Stimulated activated CD4-positive, alpha-beta T cell treated with anti-CD3 and anti-CD28 coated beads, Interleukin-12 subunit alpha, Interleukin-12 subunit beta, amount 100 ng/mL, for 24 hours (primary cell): ENCODE measurements around the gene KRT4.
"Not testable (repeated sequence)": the region's sequence is repeated elsewhere in the genome, so short reads cannot be mapped to it uniquely, and the experiment has no call there.

Source experiments
- DNase-seq, 2 experiments: peaks; one replicate each; pipeline ENCODE4 v3.0.0-alpha.2; 2020; ENCODE audit warnings: low read depth in 2 of 2

The KRT4 gene

DNA sequence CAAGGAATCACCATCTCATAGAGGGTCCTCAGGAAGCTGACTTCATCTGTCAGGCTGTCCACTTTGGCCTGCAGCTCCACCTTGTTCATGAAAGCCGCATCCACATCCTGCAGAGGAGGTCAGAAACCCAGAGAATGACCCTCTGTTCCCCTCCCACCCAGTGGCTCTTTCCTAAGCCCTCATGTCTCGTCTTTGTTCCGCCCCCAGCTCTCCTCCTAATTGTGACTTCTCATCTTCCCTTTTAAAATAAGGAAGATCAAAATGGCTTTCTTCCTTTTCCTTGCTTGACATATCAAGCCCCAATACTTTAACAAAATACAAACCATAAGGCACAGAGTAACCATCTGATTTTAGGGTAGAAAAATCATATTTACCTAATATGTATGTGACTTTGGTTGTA is 41.1 kb downstream of the KRT4 start:
- no peak for DNase-seq

DNA sequence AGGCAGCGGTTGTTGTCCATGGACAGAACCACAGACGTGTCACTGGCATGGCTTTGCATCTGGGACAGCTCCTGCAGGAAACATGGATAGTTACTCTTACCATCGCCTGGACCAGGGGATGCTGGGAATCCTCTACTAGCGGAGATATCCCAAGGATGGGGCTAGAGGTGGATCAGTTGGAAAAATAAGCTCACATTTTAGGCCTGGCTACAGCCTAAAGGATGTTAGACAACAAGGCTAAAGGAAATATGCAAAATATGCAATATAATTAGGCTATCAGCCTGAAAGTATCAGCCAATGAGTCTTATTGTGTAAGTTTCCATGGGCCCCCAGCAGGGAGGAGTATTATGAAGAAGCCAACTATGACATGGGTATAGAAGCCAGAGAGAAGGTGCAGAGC is 41.7 kb downstream of the KRT4 start:
- DNase-seq, result no peak

DNA sequence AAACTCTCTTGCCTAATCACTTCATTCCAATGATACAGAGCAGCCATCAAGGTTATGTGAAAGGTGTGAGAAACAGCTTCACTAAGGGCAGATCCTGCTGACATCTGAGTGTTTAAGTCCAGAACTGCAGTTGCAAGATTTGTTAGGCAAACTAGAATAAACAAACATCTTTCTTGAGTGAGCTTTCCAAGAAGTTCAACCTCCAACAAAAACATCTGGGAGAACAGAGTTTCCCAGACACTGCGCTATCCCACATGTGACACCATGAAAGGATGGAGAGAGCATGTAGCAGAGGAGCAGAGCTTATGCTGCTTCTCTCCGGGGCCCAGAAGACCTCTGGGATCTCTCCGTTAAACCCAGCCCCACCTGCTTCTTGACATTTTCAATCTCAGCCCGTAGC is 42.4 kb downstream of the KRT4 start:
- DNase-seq, result no peak

DNA sequence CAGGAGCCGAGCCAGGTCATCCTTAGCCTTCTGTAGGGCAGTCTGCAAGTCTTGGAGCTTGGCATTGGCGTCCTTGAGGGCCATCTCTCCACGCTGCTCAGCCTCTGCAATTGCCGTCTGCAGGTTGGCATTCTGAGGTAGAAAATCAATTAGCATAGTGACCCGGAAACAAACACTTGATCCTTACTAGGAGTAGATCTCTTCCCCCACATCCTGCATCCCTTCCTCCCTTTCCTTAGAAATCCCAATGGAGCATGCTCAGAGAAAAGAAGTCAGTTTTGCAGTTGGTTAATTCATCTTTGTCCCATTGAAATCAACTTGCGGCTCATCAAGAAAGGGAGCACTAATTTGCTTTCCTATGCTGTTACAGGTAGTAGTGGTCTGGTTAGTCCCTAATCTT is 42.8 kb downstream of the KRT4 start:
- DNase-seq, result no peak

DNA sequence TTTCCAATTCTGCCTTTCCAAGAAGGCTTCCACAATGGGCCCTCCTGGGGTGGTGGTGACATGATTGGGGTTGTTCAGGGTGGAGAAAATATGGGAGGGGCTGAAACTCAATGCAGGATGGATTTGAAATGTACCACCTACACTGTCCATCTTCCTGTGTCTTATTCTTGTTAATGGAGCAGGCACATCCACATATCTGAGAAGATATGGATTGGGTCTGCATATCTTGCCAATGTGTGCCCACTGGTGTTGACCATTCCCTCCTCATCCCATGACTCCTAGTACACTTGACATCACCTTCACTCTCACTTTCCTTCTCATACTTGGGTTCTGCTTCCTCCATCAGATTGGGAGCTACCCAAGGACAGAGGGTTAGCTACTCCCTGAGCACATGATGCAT is 44.0 kb downstream of the KRT4 start:
- no peak for DNase-seq

DNA sequence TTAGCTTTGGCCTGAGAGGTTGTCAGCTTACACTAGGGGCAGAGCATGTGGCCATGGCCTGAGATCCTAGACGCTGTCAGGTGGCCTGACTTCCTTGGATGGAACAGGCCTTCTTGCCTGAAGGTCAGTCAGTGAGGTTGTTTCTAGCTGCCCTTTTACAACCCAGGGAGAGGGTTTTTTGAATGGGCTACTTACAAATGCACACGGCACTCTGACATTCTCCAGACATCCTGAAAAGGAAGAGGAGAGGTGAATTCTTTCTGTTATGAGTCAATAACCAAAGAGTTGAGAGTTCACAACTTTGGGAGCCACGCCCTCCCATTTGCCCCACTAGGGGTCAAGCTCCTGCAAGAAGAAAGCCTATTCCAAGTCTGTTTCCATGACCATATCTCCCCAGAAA is 44.6 kb downstream of the KRT4 start:
- no peak for DNase-seq

DNA sequence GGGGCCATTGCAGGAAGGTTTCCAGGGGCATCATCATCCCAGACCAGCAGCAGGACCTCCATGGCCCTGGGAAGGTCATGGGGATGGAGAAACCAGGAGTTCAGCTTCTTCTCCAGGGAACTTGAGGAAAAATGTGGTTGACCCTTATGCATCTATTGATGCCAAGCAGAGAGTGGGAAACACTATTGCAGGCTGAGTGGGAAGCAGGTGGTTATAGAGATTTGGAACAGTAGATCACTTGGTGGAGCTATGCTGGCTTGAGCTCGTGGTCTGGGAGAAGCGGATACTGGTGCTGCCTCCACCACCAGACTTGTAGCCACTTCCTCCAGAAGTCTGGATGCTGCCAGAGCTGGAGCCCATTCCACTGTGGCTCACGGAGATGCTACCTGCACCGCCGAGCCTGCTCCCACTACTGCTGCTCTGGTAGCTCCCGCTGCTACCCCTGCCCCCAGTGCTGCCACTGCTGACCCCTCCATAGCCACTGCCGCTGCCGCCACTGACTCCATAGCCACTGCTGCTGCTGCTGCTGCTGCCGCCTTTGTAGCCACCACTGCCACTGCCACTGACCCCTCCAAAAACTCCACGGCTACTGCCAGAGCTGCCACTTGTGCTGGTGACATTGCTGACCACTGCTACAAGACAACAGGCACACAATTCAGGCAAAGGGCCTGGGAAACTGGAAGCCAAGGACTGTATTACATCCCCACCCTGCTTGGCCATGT is 45.3 kb downstream of the KRT4 start:
- DNase-seq, result no peak

DNA sequence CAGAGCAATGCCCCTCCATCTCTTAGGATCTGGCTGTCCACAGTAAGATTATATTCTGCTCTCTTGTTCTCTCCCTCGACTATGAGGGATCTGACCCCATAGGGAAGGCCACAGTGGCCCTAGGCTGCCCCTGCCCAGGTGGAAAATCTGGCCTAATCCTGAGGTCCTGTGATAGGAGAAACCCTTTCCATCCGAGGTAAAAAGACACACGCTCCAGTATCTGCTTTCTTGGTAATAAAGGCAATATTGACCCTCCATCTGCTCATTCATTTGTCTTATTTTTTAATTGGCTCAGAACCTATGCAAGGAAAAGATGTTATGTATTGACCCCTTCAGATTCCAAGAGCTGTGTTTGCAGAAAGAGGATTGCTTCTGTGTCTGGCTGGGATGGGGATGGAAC is 46.5 kb downstream of the KRT4 start:
- no peak for DNase-seq

DNA sequence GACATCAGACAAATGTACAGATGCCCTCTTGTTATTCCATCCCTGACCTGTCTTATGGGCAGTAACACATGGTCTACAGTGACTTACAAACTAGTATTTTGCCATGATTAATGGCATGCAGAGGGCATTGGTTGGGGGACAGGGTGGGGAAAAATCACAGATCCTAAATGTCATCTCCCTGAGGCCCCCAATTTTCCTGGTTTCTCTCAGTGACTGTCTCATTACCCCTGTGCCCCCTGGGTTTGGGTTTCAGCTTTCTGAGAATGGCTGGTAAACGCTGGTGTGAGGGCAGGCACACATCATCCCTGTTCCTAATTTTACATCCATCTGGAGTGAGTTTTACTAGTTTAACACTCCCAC is 46.9 kb downstream of the KRT4 start:
- DNase-seq, result no peak

DNA sequence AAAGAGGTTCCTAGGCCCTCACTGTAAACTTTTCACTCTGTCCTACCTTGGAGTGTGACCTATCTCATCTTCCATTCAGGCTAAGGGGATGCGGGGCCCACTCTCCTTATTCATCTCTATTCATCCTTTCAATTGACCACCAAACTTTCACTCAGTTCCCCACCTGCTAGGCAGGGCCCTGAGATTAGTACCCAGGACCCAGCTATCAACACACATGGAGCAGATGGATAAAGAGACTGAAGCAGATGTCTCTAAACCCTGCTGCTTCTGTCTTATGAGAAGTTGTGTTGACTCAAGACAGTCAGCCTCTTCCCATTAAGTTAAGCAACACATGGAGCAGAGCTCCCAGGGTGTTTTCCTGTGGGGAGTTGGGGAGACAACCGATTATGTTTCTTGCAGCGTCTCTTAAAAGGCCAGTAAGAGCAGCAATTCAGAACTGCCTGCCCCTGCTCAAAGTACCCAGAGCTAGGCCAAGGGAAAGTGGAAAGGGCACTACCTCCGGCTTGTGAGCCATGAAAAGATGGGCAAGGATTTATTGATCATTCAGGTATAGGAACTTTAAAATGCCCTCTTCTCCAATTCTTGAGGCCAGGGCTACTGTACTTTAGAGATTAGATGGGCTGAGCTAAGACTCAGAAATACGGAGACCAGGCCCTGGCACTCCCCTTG is 47.4 kb downstream of the KRT4 start:
- no peak for DNase-seq

DNA sequence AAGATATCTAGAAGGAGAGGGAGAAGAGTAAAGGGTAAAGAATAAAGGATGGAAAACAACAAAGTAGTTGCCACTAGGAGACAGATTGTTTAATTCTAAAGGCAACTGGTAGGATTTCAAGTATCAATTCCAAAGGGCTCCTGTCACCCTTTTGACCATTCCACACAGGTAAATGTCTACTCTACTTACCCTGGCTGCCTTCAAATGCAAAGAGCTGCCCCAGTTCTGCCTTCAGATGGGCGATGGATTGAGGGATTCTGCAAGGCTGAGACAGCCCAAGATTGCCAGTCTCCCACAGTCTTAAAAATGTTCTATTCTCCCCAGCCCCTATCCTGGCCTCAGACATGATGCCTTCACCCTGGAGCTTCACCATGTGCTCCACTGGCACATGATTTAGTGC is 48.2 kb downstream of the KRT4 start:
- DNase-seq, result no peak

DNA sequence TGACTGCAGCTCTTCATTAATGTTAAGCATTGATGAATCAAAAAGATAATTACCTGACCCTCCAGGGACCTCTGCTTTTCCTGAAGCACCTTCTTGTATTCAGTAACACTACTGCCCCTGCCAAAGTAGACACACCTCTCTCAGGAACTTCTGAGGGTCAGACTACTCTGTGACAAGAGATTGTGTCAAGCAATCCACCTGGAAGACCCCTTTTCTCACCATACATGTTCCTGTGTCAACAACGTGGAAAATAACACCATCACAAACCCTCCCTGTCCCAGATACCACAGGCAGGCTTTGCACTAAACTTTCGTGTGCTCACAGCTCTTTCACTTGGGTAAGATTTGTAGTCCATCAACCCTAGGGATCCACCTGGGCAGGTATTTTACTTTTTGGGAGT is 49.9 kb downstream of the KRT4 start:
- DNase-seq, result no peak

DNA sequence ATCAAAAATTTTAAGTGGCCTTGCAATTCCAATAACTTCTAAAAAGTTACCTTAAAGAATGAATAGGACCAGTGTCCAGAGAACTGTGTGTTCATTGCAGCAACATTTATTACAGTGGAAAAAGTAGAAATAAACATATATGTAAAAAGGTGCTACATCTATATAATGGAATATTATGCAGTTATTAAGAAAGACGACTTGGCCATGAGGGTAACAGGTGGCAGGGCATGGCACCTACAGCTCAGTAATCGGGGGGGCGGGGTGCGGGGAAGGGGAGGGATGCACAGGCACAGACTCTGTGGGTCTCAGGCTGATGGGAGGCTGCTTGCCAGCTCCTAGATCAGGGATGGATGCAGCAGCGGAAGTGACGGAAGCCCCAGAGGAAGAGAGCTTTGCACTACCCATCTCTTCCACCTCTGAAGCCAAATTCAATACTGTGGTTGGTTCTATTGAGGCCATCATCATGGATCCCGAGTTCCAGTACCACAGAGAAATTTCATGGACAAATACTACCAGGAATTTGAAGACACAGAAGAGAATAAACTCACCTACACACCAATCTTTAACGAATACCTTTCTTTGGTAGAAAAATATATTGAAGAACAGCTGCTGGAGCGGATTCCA is 50.8 kb downstream of the KRT4 start:
- DNase-seq, result no peak

DNA sequence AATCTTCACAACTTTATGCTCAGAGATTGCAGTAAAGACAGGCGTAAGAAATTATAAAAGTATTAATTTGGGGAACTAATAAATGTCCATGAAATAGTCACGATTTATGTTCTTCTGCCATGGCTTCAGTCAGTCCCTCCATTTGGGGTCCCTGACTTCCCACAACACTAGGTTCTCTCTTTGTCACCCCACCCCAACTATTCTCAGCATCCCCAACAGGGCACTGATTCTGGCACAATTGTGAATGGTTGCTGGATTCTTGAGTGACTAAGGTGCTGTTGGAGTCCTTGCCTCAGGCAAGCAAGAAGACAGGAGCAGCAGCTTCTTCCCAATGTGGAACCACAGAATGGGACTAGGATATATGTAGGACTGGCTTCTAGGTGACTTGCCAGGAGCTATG is 52.1 kb downstream of the KRT4 start:
- DNase-seq, result no peak

DNA sequence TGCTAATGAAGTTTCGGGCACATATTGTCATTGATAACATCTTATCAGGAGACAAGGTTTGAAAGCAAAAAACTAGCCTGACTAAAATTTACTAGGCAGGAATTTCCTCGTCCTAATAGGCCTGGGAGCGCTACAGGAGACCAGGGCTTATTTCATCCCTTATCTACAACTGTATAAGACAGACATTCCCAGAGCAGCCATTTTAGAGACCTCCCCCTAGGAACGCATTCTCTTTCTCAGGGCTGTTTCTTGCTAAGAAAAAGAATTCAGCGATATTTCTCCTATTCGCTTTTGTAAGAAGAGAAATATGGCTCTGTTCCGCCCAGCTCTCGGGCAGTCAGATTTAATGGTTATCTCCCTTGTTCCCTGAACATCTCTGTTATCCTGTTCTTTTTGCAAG is 52.7 kb downstream of the KRT4 start:
- not testable (repeated sequence) for DNase-seq

DNA sequence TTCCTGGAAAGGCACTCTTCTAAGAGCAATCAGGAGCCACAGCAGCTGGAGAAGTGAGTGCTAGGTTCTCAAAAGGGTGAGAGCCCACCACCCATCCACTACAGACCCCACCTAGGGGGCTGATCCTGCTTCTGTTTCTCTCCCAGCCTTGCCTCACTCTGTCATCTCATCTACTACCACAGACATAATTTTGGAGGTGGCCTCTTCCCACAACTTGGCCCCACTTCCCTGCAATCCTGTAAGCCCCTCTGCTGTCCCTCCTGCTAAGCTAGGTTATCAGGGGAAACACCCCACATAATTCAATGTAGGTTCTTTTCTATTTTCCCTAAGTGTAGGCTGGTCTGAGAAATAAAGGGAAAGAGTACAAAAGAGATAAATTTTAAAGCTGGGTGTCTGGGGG is 53.3 kb downstream of the KRT4 start:
- DNase-seq, result no peak

DNA sequence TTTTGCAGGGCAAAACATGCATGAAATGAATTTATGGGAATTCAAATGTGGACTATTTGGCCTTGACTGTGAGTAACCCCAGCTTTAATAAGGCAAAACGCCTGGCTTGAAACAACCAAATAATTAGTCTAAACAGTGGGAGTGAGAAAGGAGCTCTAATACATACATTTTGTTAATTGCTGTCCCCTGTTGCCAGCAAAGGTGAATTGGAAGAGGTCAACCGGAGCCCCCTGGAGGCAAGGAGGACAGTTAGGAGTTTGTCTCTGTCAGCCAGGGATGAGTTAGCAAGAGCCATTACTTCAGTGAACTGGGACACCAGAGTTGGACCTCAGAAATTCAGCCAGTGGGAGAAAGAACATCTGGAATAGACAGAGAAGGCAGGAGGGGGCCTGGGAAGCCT is 54.2 kb downstream of the KRT4 start:
- no peak for DNase-seq

DNA sequence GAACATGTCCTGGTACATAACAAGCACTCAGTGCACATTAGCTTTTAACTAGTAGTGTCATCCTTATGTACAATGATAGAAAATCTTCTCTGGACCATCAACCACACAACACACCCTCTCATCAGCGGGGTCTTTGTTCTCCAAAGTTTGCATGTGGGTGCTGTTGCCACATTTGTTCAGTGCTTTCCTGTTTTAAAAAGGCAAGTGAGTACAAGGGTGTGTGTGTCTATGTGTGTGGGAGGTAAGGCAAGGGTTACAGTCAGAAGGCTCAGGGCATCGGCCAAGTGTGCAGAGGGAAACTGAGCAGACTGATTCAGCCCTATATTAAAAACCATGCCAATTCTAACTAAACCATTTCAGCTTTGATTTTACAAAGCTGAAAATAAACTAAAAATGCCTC is 54.7 kb downstream of the KRT4 start:
- no peak for DNase-seq

DNA sequence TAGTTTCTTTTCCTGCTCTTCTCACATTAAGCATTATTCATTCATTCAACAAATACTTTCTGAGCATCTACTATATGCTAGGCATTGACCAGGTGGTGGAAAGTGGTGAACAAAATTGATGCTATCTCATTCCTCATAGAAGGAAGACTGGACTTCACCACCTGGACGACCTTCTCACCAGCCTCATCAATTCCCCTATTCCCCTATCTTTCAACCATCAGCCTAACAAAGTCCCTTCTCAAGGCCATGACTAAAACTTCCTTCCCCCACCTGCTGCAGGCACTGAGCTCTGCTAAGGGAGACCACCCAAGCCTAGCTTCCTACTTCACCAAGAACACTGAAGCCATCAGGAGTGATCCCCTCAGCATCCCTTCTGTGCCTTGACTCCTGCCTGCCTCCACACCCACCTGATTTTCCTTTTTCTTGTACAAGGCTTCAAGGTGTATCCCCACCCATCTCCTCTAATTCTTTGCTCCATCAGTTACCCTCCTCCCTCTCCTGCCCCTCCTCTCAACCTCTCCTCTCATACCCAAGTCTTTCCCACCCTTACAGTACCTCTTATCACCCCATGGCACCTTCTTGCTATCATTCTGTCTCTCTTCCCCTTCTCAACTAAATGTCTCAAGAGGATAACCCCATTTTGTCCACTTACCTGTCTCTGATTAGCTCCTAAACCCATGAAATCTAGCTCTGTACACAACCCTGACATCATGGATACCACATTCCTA is 56.3 kb downstream of the KRT4 start:
- DNase-seq, result no peak
